Measurements from ENCODE around the gene HIVEP2. TPM values are rescaled to one million over a fixed set of nuclear protein-coding genes. Genes with fewer than 3 reads are reported as not detected.

Gene HIVEP2
- polyA plus RNA-seq, 3 donors, result 0.16 to 1.4 (median 0.64) TPM

- peak in 2 of 3 donors; percentile 6 to 22 for DNase-seq
- no peak overlapping the region for H3K27ac ChIP-seq (ENCODE audit: low read depth in 1 of 2, low read length in 2 of 2)
These were observed 216.0 kb downstream of the HIVEP2 start for GRCh38 chr6:142728910-142729481.

GRCh38 chr6:142728364-142728763, 216.6 kb downstream of the HIVEP2 start:
- Histone ChIP-seq H3K4me1 (ENCODE audit: control insufficient read depth in 1 of 2, insufficient read depth in 2 of 2, low read length in 2 of 2) (peaks cover 23 to 28% of the 10 kb centered on the region in 2 donors), H2AFZ (ENCODE audit: insufficient read depth, low read depth, low read length, poor library complexity, severe bottlenecking) (no peak overlapping the region), H3K79me2 (ENCODE audit: insufficient read depth, low read length) (no peaks in the 10 kb centered on the region), H3K27ac (ENCODE audit: low read depth in 1 of 2, low read length in 2 of 2) (no peak overlapping the region), H3K36me3 (replicated peaks in 1 of 2; ENCODE audit: control insufficient read depth in 1 of 2, insufficient read depth in 2 of 2, low read length in 2 of 2) (no peaks in the 10 kb centered on the region), H4K20me1 (ENCODE audit: insufficient read depth, low read length) (no peaks in the 10 kb centered on the region), H3K4me2 (replicated peaks; ENCODE audit: extremely low read depth, low read length, poor library complexity, severe bottlenecking) (peak overlapping the region; percentile 70), H3K9me3 (replicated peaks in 1 of 2; ENCODE audit: control insufficient read depth in 1 of 2, insufficient read depth in 1 of 2, low read length in 2 of 2) (no peaks in the 10 kb centered on the region), H3K4me3 (replicated peaks in 1 of 3; ENCODE audit: low read depth in 2 of 3, low read length in 3 of 3) (no peak overlapping the region), H3K9ac (ENCODE audit: insufficient read depth, low read length, poor library complexity, severe bottlenecking) (no peak overlapping the region), H3K27me3 (ENCODE audit: control insufficient read depth in 2 of 2, insufficient read depth in 2 of 2, low read length in 2 of 2) (no peaks in the 10 kb centered on the region)
- intact Hi-C loops (cut with micrococcal nuclease), result no loop called here
- no peak for TF ChIP-seq CTCF (IDR thresholded peaks at IDR 0.05)
- peak in 1 of 3 donors; percentile 13 for DNase-seq
- H3K4me1 Mint-ChIP-seq, result peaks cover 25% of the 10 kb centered on the region
- H3K27ac Mint-ChIP-seq, result no peak overlapping the region
- peaks cover 0 to 3% (median 0%) of the 10 kb centered on the region in 7 donors for H3K9me3 Mint-ChIP-seq
- no peaks in the 10 kb centered on the region for H3K36me3 Mint-ChIP-seq
- no peak overlapping the region for H3K4me3 Mint-ChIP-seq
- peaks cover 0 to under 1% (median 0%) of the 10 kb centered on the region in 3 donors for H3K27me3 Mint-ChIP-seq (ENCODE audit: low read depth in 3 of 3)
- no CpG with 5 or more reads among the region's 2 CpGs for WGBS (ENCODE audit: insufficient coverage)

More at GRCh38 chr6:142728910-142729481, 216.0 kb downstream of the HIVEP2 start:
- Histone ChIP-seq H3K27me3 (ENCODE audit: control insufficient read depth in 2 of 2, insufficient read depth in 2 of 2, low read length in 2 of 2) (no peaks in the 10 kb centered on the region), H3K4me2 (replicated peaks; ENCODE audit: extremely low read depth, low read length, poor library complexity, severe bottlenecking) (peak overlapping the region; percentile 70), H3K9me3 (replicated peaks in 1 of 2; ENCODE audit: control insufficient read depth in 1 of 2, insufficient read depth in 1 of 2, low read length in 2 of 2) (no peaks in the 10 kb centered on the region), H3K36me3 (replicated peaks in 1 of 2; ENCODE audit: control insufficient read depth in 1 of 2, insufficient read depth in 2 of 2, low read length in 2 of 2) (no peaks in the 10 kb centered on the region), H3K4me1 (ENCODE audit: control insufficient read depth in 1 of 2, insufficient read depth in 2 of 2, low read length in 2 of 2) (peaks cover 23 to 28% of the 10 kb centered on the region in 2 donors), H2AFZ (ENCODE audit: insufficient read depth, low read depth, low read length, poor library complexity, severe bottlenecking) (peak overlapping the region; percentile 41), H4K20me1 (ENCODE audit: insufficient read depth, low read length) (no peaks in the 10 kb centered on the region), H3K79me2 (ENCODE audit: insufficient read depth, low read length) (no peaks in the 10 kb centered on the region), H3K4me3 (replicated peaks in 1 of 3; ENCODE audit: low read depth in 2 of 3, low read length in 3 of 3) (peak overlapping the region in 2 of 3 experiments; percentile 41 to 63), H3K9ac (ENCODE audit: insufficient read depth, low read length, poor library complexity, severe bottlenecking) (no peak overlapping the region)
- H3K27ac Mint-ChIP-seq, result peak overlapping the region in 3 of 7 donors; percentile 41 to 51 (median 45)
- peak overlapping the region; percentile 73 to 83 for H3K4me3 Mint-ChIP-seq
- H3K36me3 Mint-ChIP-seq, result no peaks in the 10 kb centered on the region
- peaks cover 25% of the 10 kb centered on the region for H3K4me1 Mint-ChIP-seq
- TF ChIP-seq CTCF (IDR thresholded peaks at IDR 0.05), result no peak
- H3K27me3 Mint-ChIP-seq (ENCODE audit: low read depth in 3 of 3), result peaks cover 0 to 2% (median 0%) of the 10 kb centered on the region in 3 donors
- intact Hi-C loops (cut with micrococcal nuclease), result no loop called here
- peaks cover 0 to 5% (median 0%) of the 10 kb centered on the region in 7 donors for H3K9me3 Mint-ChIP-seq
- WGBS (ENCODE audit: insufficient coverage), result 0% methylated on average over 2 of the region's 6 CpGs
